Lower leg skin (tissue), 3 donors: ENCODE results near the gene CCND2.

Experiments
- CTCF ChIP-seq, 3 donors: fragments of 450-650 bp; IDR thresholded peaks; one replicate each; pipeline ENCODE4 v1.5.1; 2016; ENCODE audit warnings: antibody characterized with exemption in 3 of 3, mild to moderate bottlenecking in 3 of 3, moderate library complexity in 2 of 3
- POLR2A ChIP-seq, 2 donors: fragments of 450-650 bp; IDR thresholded peaks; one replicate each; pipeline ENCODE4 v1.6.1; 2016 to 2017; ENCODE audit warnings: antibody characterized with exemption in 2 of 2, mild to moderate bottlenecking in 1 of 2, moderate library complexity in 1 of 2

DNA sequence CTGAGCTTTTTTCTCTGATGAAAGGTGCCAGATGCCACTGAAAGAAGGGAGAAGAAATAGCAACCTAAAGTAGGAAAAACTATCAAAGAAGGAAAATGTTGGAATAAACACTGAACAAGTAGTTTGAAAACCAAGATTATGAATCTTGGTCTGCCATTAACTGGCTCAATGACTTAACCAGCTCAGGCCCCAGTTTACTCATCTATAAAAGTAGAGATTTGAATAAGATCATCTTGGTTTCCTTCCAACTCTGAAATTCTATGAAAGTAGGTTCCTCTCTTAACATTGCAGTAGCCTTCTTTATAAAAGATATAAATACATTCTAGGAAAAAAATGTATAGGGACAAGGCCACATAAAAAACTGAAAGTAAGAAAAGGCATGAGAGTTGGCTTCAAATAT, 16.1 kb upstream of the CCND2 start:
- TF ChIP-seq CTCF (IDR thresholded peaks at IDR 0.05) (no peak), POLR2A (IDR thresholded peaks at IDR 0.05) (no peak)
